Thymus (tissue), 11 donors: ENCODE results near the gene SYNDIG1. TPM values are rescaled to one million over a fixed set of nuclear protein-coding genes. Genes with fewer than 3 reads are reported as not detected.

Experiments used
- DNase-seq, 9 donors: peaks; one replicate each; pipeline ENCODE4 v3.0.0-alpha.2; 2013; ENCODE audit warnings: low spot score in 9 of 9, low read depth in 6 of 9, missing footprints in 1 of 9
- H3K27ac ChIP-seq, 2 donors: one replicate each; pipeline ENCODE4 v1.5.1; 2013; ENCODE audit warnings: control low read depth in 1 of 2, low read depth in 1 of 2, low read length in 1 of 2, mild to moderate bottlenecking in 1 of 2, moderate library complexity in 1 of 2
- H3K27me3 ChIP-seq, 2 donors: one replicate each; pipeline ENCODE4 v1.5.1; 2013; ENCODE audit warnings: low read length in 1 of 2; ENCODE audit not compliant: control insufficient read depth in 2 of 2, insufficient read depth in 1 of 2
- H3K36me3 ChIP-seq, 2 donors: one replicate each; pipeline ENCODE4 v1.5.1; 2013; ENCODE audit warnings: low read length in 1 of 2, mild to moderate bottlenecking in 1 of 2, moderate library complexity in 1 of 2; ENCODE audit not compliant: control insufficient read depth in 2 of 2, insufficient read depth in 2 of 2
- H3K4me1 ChIP-seq, 2 donors: one replicate each; pipeline ENCODE4 v1.5.1; 2013; ENCODE audit warnings: low read length in 2 of 2; ENCODE audit not compliant: control insufficient read depth in 2 of 2, insufficient read depth in 2 of 2
- H3K4me3 ChIP-seq, 2 donors: one replicate each; pipeline ENCODE4 v1.5.1; 2013; ENCODE audit warnings: low read length in 2 of 2, control low read depth in 1 of 2, mild to moderate bottlenecking in 1 of 2
- H3K9me3 ChIP-seq, 2 donors: one replicate each; pipeline ENCODE4 v1.5.1; 2013; ENCODE audit warnings: low read length in 1 of 2, mild to moderate bottlenecking in 1 of 2; ENCODE audit not compliant: control insufficient read depth in 2 of 2, insufficient read depth in 1 of 2
- WGBS: extraction: QIAGEN DNeasy Blood & Tissue Kit; methylation state at CpG from one replicate; pipeline ENCODE4 v1.1.7; 2013; 5-methylcytosine and 5-hydroxymethylcytosine counted together
- polyA plus RNA-seq: library from polyadenylated mRNA; stranded (reverse); fragments of 200-250 nt; gene quantifications from one replicate; pipeline ENCODE4 v1.2.3, GENCODE V29; 2013
- total RNA-seq: library from RNA; stranded (reverse); fragments of 120-200 nt; gene quantifications from one replicate; pipeline ENCODE4 v1.2.4, GENCODE V29; 2013
- donor health status: healthy.

Gene SYNDIG1
- total and polyA plus RNA-seq, 2 donors = 0.41 to 3.2 TPM

DNA sequence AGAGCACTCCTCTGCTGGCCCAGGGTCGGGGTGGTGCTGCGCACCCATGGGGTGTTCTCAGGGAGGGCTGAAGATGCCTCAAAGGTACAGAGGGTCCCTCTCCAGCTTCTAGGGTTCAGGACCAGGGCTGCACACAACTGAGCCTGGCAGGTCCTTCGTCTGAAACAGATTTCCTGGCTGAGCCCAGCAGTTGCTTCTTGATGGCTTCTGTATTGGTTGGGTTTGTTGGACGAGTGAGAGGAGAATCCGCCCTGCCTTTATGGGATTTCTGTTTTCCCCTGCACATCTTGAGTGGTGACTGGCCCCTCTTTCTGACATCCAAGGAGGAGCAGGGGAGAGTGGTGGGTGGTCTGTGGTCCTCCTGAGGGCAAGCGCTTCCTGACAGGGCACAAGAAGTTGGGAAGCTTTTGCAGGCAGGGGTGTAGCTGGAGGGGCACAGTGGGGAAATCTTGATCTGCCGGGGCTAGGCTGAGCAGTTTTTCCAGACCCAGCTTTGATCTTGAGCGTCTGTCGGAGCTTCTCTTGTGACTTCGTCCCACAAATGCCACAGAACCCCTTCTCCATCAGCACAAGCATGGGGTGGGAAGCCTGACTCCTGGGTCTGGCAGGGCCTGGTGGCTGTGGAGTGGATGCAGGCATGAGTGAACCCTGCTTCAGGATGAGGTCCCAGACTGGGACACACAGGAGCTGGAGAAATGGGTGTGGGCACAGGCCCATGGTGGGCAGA, 116.5 kb downstream of the SYNDIG1 start:
- H3K27ac ChIP-seq = no peak overlapping the region
- no peak overlapping the region for H3K4me3 ChIP-seq
- no peaks in the 10 kb centered on the region for H3K9me3 ChIP-seq
- no peak for DNase-seq
- H3K36me3 ChIP-seq = no peaks in the 10 kb centered on the region
- WGBS = 96% methylated on average over 10 of the region's 10 CpGs
- H3K27me3 ChIP-seq = no peaks in the 10 kb centered on the region
- peaks cover 0 to 10% of the 10 kb centered on the region in 2 donors for H3K4me1 ChIP-seq

DNA sequence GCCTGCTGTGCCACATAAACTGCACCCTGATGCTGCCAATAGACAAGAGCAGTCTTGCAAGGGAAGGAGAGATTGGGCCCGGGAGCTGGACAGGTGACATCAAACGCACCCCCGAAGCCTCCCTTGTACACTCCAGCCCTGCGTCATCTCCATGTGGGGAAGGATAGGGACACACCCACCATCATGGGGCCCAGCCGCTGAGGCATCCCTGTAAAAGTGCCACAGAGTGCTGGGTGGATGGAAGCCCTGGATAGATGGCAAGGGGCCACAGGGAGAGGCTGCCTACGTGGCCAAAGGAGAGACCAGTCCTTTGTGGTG, 117.1 kb downstream of the SYNDIG1 start:
- WGBS = 78% methylated on average over 6 of the region's 6 CpGs

DNA sequence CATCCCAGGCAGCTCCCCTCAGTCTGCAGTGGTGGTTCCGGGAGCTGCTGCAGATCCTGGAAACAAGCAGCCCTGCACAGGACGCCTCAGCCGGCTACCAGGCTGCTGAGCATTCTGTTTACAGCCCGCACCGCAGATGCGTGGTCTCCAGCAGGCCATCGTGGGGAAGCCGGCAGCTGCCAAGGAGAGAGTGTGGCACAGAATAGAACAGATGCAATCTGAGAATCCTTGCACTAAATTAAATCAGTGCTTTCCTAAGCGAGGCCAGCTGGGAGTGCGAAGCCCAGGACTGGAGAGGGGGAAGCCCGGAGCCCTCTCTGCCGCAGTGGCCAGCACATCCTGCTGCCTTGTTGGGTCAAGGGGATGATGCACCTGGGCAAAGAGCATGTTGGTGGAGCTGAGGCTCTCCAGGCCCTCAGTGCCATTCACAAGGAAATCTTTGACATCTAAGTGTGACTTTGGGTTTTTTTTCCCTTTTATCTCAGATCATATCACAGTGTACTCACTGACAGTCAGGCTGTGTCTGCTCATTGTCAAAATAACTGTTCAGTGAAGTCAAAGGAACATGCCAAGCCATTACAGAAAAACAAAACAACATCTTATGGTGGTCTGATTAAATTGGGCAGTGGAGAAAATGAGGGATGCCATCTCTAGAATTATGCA, 118.1 kb downstream of the SYNDIG1 start:
- no peak overlapping the region for H3K27ac ChIP-seq
- H3K27me3 ChIP-seq = no peaks in the 10 kb centered on the region
- 96% methylated on average over 12 of the region's 12 CpGs for WGBS
- no peak overlapping the region for H3K4me3 ChIP-seq
- H3K4me1 ChIP-seq = peaks cover 0 to 10% of the 10 kb centered on the region in 2 donors
- H3K9me3 ChIP-seq = no peaks in the 10 kb centered on the region
- no peaks in the 10 kb centered on the region for H3K36me3 ChIP-seq
- peak in 1 of 9 donors; percentile 17 for DNase-seq

More for the DNA sequence above, 117.1 kb downstream of the SYNDIG1 start:
- H3K4me3 ChIP-seq = no peak overlapping the region
- no peaks in the 10 kb centered on the region for H3K36me3 ChIP-seq
- H3K4me1 ChIP-seq = peaks cover 0 to 10% of the 10 kb centered on the region in 2 donors
- H3K27ac ChIP-seq = no peak overlapping the region
- no peak for DNase-seq
- H3K27me3 ChIP-seq = no peaks in the 10 kb centered on the region
- H3K9me3 ChIP-seq = no peaks in the 10 kb centered on the region

DNA sequence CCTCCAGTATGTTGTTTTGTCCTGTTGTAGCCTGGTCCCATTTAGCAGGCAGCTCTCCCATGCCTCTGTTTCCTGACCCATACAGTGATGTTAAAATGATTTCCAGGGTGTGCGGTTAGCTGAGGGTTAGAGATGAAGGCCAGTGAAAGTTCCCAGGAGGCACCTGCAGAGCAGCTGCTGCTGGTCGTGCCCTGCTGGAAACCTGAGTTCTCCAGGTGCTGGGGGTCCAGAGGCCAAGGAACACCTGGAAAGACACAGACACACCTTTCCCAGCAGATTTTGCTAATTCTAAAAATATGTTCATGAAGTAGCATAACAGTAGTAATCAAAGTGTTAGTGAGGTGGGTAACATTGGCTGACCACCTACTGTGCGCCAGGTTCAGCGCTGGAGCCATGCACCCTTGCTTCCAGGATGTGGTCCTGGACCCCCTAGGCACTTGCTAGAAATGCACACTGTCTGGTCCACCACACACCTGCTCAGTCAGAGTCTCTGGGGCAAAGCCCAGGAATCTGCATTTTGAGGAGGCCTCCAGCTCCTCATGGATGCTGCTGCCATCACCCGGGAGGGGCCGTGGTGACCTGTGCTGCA, 118.7 kb downstream of the SYNDIG1 start:
- Histone ChIP-seq H3K4me3 (no peak overlapping the region), H3K9me3 (no peaks in the 10 kb centered on the region), H3K4me1 (peaks cover 0 to 10% of the 10 kb centered on the region in 2 donors), H3K27me3 (no peaks in the 10 kb centered on the region), H3K27ac (no peak overlapping the region), H3K36me3 (no peaks in the 10 kb centered on the region)
- no peak for DNase-seq
- 90% methylated on average over 6 of the region's 6 CpGs for WGBS

DNA sequence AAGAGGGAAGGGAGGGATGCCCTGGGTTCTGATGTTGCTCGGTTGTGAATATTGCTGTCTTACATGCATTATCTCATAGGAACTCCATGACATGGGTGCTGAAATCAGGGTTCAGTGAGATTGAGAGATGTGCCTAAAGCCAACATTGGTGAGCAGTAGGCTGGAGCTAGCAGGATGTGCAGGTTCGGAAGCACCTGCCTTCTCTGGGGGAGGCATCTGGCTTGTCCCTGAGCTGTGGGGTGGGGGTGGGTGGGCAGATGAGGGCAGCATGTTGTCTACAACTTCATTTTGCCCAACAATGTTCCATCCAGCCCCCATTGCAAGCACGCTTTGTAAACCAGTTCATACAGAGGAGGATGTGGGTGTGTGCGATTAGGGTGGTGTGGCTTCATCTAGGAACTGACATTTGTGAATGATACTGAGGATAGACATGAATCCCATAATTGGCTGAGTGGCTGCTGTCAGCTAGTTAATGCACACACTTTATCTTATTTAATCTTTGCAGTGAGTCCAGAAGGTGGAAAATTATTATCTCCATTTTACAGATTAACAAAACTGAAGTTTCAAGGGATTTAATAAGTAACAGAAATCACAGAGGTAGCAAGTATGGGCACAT, 119.4 kb downstream of the SYNDIG1 start:
- Histone ChIP-seq H3K27me3 (no peaks in the 10 kb centered on the region), H3K4me1 (peaks cover 0 to 10% of the 10 kb centered on the region in 2 donors), H3K4me3 (no peak overlapping the region), H3K36me3 (no peaks in the 10 kb centered on the region), H3K27ac (no peak overlapping the region), H3K9me3 (no peaks in the 10 kb centered on the region)
- DNase-seq = no peak
- WGBS = 95% methylated on average over 4 of the region's 4 CpGs

DNA sequence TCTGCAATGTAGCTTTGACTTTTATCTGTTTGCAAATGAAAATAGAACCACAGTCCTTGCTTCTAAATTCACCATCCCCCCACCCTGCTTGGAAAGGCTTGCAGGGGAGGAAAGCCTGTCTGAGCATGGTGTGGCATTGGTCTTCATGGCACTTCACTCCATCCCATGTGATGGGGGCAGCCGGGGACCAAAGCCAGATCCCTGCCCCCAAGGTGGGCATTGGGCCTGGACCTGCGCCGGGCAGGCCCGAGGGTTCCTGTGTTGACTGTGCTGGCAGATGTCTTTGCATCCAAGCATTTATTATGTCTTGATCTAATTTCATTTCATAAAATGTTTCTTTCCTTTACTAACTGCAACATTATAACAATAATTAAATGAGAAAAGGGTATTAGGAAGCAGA, 120.0 kb downstream of the SYNDIG1 start:
- no peak overlapping the region for H3K27ac ChIP-seq
- WGBS = 97% methylated on average over 4 of the region's 4 CpGs
- H3K27me3 ChIP-seq = no peaks in the 10 kb centered on the region
- H3K4me1 ChIP-seq = peaks cover 0 to 10% of the 10 kb centered on the region in 2 donors
- no peak for DNase-seq
- H3K9me3 ChIP-seq = no peaks in the 10 kb centered on the region
- H3K4me3 ChIP-seq = no peak overlapping the region
- no peaks in the 10 kb centered on the region for H3K36me3 ChIP-seq

DNA sequence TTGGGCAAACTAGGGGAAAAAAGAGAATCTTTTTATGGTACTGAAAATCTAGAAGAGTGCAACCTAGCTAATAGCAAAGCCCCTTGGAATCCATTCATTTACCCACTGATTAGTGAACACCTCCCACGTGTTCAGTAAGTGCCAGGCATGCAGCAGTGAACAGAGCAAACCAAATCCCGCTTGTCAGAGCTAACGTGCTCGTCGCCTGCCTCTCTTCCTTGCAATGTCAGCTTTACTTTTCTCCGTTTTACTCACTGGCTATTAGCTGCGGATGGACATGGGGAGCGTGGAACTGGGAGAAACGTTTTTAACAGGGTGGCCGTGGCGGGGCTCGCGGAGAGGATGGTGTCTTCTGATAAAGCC, 120.4 kb downstream of the SYNDIG1 start:
- WGBS = 95% methylated on average over 13 of the region's 13 CpGs
- Histone ChIP-seq H3K9me3 (no peaks in the 10 kb centered on the region), H3K4me1 (peaks cover 0 to 10% of the 10 kb centered on the region in 2 donors), H3K36me3 (no peaks in the 10 kb centered on the region), H3K27ac (no peak overlapping the region), H3K4me3 (no peak overlapping the region), H3K27me3 (no peaks in the 10 kb centered on the region)
- DNase-seq = no peak

DNA sequence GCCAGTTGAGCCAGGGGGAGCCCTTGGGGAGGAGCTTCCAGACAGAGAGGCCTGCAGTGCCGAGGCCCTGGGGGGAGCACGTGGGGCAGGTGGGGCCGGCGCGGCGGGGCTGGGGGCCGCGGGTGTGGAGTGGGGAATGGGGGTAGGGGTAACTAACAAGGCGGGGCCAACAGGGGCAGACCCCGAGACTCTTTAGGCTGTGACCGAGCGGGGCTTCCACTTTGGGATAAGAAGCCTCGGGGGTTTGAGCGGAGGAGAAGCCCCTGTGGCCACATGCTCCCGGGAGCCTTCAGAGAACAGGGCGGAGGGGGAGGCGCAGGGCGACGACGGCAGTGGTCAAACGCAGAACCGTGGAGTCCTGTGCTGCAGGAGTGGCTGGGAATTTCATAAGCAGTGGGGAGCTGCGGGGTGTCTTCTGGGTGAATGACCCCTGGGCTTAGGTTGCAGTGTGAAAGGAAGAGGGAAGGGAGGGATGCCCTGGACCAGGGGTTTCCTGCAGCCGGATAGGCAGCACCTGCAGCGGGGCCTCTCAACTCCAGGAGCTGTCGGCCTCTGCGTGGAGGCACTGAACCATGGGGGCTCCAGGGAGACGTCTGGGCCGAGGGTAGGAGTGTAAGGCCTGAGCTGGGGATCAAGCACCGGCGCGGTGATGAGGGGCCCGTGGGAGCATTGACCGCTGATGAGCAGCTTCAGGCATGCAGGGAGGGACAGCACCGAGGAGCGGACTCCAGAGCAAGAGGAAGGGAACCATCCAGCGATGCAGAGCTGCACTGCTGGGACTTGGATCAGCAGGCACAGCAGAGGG, 121.0 kb downstream of the SYNDIG1 start:
- no peak overlapping the region for H3K4me3 ChIP-seq
- no peaks in the 10 kb centered on the region for H3K9me3 ChIP-seq
- no peak for DNase-seq
- H3K27ac ChIP-seq = no peak overlapping the region
- H3K36me3 ChIP-seq = no peaks in the 10 kb centered on the region
- H3K4me1 ChIP-seq = peaks cover 0 to 10% of the 10 kb centered on the region in 2 donors
- 95% methylated on average over 37 of the region's 37 CpGs for WGBS
- no peaks in the 10 kb centered on the region for H3K27me3 ChIP-seq
